AG09319 (cell line): ENCODE measurements around the gene C4B.
"Not testable (repeated sequence)": the region's sequence is repeated elsewhere in the genome, so short reads cannot be mapped to it uniquely, and the experiment has no call there.

Experiments
- DNase-seq: peaks from one replicate; pipeline ENCODE4 v3.0.0-alpha.2; 2010; ENCODE audit warnings: low read depth; ENCODE audit errors: extremely low read depth
- TF ChIP-seq, protein P1 (sequence below): IDR thresholded peaks from 2 replicates; pipeline ENCODE4 v1.5.1; 2011; ENCODE audit warnings: low read depth, mild to moderate bottlenecking, inconsistent platforms, low read length, moderate library complexity

C4B gene

DNA sequence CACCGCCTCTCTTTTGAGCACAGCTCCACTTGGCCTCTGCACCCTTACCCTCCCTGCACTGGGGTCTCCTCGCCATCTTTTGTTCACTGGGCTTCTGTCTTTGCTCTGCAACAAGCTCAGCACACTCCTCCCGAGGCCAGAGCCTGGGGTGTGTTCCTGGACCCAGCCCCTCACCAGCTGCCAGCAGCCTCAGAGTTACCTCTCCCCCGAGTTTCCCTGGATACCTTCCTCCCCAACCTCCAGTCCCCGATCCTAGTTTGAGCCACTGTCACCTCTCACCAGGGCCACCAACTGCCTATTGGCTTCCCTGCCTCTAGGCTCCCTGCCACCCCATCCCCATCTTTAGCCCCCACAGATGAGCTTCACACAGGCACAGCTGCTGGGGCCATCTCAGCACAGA is 36.0 kb downstream of the C4B start:
- TF ChIP-seq, protein P1, sequence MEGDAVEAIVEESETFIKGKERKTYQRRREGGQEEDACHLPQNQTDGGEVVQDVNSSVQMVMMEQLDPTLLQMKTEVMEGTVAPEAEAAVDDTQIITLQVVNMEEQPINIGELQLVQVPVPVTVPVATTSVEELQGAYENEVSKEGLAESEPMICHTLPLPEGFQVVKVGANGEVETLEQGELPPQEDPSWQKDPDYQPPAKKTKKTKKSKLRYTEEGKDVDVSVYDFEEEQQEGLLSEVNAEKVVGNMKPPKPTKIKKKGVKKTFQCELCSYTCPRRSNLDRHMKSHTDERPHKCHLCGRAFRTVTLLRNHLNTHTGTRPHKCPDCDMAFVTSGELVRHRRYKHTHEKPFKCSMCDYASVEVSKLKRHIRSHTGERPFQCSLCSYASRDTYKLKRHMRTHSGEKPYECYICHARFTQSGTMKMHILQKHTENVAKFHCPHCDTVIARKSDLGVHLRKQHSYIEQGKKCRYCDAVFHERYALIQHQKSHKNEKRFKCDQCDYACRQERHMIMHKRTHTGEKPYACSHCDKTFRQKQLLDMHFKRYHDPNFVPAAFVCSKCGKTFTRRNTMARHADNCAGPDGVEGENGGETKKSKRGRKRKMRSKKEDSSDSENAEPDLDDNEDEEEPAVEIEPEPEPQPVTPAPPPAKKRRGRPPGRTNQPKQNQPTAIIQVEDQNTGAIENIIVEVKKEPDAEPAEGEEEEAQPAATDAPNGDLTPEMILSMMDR, result no peak
- DNase-seq, result no peak

DNA sequence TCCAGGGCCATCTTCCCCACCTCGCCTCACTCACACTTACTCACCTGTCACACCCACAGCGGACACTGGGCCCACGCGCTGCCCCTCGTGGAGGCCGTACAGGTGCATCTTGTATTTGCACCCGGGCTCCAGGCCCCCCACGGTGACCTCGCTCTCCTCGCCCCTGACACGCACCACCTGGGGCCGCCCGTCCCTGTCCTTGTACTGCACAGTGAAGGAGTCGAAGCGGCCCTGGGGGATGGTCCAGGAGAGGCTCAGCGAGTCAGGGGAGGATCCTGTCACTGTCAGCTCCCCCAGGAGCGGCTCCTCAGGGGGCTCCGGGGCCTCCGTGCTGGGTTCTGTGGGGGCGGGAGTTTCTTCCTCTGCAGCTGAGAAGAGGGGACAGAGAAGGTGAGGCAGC is 38.0 kb downstream of the C4B start:
- DNase-seq, result not testable (repeated sequence)

DNA sequence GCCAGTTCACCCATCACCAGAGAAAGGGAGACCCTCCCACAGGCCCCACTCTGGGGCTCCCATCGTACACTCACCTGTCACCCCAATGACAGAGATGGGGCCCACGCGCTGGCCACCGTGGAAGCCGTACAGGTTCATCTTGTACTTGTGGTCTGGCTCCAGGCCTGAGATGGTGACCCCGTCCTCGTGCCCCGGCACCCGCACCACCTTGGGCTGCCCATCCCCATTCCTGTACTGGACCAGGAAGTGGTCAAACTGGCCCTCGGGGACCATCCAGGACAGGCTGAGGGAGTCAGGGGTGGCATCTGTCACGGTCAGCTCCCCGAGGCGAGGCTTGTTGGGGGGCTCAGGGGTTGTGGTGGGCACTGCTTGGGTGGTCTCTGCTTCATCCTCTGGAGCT is 38.7 kb downstream of the C4B start:
- not testable (repeated sequence) for DNase-seq

DNA sequence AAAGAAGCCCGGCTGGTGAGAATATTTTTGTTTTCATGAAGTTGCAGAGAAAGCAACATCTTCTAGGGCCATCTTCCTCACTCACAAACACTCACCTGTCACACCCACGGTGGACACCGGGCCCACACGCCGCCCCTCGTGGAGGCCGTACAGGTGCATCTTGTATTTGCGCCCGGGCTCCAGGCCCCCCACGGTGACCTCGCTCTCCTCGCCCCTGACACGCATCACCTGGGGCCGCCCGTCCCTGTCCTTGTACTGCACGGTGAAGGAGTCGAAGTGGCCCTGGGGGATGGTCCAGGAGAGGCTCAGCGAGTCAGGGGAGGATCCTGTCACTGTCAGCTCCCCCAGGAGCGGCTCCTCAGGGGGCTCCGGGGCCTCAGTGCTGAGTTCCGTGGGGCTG is 41.2 kb downstream of the C4B start:
- DNase-seq, result not testable (repeated sequence)

DNA sequence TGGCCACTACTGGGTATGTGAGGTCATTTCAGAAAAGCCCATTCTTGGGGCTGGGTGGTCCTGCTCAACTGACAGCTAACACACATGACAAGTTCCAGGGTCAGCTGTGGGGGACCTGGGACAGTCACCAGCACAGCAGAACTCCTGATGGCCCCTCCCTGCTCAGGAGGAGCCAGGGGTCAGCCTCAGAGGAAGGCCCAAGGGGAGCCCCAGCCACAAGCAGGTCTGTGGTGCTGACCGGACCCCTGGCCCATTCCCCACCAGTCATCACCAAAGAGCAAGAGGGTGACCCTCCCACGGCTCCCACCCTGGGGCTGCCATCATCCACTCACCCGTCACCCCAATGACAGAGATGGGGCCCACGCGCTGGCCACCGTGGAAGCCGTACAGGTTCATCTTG is 41.7 kb downstream of the C4B start:
- TF ChIP-seq, protein P1, result no peak
- DNase-seq, result no peak

DNA sequence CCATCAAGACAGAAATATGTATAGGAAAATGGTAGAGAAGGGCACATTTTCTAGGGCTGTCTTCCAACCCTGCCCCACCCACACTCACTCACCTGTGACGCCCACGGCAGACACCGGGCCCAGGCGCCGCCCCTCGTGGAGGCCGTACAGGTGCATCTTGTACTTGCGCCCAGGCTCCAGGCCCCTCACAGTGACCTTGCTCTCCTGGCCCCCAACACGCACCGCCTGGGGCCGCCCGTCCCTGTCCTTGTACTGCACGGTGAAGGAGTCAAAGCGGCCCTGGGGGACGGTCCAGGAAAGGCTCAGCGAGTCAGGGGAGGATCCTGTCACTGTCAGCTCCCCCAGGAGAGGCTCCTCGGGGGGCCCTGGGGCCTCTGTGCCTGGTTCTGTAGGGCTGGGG is 43.4 kb downstream of the C4B start:
- DNase-seq, result no peak
- TF ChIP-seq, protein P1, result no peak

DNA sequence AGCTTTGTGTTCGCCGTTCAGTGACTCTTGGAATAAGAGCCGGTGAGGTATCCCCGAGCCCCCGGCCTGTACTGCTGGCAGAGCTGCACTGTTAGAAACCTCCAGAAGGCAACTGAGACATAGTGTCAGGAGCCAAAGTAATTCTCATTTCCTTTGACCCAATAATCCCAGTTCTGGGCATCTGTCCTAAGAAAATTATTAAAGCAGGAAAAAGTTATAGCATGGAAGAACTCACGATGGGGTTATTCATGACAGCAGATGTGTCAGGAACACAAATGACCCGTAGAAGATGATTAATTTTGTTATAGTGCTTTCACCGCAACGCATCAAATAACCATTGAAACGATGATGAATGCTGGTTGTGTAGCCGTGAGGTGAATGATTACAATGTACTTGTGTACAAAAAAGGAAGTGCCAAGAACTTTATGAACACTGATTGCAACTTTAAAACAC is 43.9 kb downstream of the C4B start:
- DNase-seq, result no peak
- TF ChIP-seq, protein P1, result no peak

DNA sequence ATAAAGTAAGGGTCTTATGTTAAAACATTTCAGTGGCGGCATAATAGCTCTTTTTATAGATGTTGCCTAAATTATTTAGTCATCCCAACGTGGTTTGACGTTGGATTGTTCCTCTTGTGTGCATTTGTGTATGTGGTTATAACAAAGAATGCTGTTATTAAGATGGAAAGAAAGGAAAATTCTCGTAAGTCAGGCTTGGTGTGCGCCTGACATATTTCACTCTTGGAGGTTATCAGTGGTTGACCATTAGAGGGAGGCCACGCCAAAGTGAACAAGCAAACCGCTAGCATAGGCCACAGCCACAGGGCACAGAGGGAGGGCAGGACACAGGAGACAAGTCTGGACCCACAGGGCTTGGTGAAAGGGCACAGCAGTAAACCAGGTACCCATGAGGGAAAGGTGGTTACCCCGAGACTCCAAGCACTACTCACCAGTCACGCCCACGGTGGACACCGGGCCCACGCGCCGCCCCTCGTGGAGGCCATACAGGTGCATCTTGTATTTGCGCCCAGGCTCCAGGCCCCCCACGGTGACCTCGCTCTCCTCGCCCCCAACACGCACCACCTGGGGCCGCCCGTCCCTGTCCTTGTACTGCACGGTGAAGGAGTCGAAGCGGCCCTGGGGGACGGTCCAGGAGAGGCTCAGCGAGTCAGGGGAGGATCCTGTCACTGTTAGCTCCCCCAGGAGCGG is 46.5 kb downstream of the C4B start:
- TF ChIP-seq, protein P1, result no peak
- DNase-seq, result no peak

DNA sequence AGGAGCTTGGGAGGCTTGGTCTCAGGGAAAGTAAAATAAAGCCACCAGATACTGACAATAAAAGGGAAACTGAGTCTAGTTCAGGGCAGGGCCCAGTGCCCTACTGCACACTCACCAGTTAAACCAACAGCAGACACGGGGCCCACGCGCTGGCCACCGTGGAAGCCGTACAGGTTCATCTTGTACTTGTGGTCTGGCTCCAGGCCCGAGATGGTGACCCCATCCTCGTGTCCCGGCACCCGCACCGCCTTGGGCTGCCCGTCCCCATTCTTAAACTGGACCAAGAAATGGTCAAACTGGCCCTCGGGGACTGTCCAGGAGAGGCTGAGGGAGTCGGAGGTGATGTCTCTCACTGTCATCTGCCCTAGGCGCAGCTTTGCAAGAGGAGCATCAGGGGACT is 50.1 kb downstream of the C4B start:
- DNase-seq, result no peak
- TF ChIP-seq, protein P1, result no peak

DNA sequence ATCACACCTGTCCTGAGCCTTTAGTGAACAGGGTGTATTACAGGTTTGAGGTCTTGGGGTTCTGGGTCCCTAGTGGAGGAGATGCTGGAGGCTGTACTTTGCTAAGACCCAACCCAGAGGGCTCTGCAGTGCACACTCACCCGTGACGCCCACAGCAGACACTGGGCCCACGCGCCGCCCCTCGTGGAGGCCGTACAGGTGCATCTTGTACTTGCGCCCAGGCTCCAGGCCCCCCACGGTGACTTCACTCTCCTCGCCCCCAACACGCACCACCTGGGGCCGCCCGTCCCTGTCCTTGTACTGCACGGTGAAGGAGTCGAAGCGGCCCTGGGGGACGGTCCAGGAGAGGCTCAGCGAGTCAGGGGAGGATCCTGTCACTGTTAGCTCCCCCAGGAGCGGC is 52.9 kb downstream of the C4B start:
- not testable (repeated sequence) for DNase-seq

DNA sequence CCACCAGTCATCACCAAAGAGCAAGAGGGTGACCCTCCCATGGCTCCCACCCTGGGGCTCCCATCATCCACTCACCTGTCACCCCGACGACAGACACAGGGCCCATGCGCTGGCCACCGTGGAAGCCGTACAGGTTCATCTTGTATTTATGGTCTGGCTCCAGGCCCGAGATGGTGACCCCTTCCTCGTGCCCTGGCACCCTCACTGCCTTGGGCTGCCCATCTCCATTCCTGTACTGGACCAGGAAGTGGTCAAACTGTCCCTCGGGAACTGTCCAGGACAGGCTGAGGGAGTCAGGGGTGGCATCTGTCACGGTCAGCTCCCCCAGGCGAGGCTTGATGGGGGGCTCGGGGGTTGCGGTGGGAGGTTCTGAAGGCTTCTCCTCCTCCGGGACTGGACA is 53.7 kb downstream of the C4B start:
- DNase-seq, result not testable (repeated sequence)
